ENCODE results near the gene SLC15A1. TPM values are rescaled to one million over a fixed set of nuclear protein-coding genes. Genes with fewer than 3 reads are reported as not detected.

SLC15A1 gene
- total RNA-seq, 1 experiment from 2014 or later: 0.12 TPM

DNA sequence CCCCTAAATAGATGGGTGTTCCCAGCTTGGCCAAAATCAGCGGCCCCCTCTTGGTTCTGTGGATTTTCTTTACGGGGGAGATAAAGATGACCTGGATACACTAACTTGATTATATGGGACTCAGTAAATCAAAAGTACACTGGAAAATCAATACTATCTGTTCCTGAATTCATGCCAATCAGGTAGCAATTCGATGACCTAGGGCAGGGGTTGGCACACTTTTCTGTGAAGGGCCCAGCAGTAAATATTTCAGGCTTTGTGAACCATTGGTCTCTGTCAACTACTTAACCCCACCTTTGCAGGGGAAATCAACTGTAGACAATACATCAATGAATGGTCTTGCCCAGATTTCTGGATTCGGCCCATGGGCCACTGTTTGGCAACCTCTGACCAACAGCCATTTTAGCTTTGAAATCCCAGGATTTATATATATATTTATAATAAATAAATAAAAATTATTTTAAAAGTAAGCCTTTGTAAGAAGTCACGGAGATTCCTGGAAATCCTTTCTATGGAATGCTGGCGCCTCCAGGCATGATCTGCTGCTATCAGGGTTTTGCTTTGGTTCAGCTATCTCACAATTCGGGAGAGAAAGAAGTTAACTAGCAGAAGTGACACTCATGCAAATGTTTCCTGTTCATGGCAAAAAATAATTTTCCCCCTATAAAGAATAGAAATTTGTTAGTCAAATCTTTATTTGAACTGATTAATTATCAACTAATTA is 32.8 kb downstream of the SLC15A1 start:
- H3K4me3 ChIP-seq: no peak overlapping the region
- no peaks in the 10 kb centered on the region for H3K36me3 ChIP-seq
- DNase-seq: no peak
- H3K27me3 ChIP-seq: no peaks in the 10 kb centered on the region
- no peaks in the 10 kb centered on the region for H3K9me3 ChIP-seq (replicated peaks)
- no peaks in the 10 kb centered on the region for H3K4me1 ChIP-seq
- no peak overlapping the region for H3K27ac ChIP-seq

DNA sequence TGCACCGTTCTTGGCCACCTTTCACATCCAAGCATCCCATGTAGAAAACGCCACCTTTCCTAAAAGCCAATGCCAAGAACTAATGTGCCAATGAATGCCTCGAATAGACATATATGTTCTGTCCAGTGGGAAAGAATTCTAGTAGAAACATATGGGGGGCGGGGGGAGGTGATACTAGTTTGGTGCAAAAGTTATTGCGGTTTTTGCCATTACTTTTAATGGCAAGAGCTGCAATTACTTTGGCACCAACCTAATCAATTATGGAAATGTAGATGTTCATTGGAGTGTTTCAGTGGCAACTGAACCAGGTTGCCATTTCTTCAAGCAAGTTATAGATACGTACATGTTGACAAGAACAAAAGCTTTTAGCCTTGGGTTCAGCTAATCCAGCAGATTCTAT is 34.6 kb downstream of the SLC15A1 start:
- H3K4me1 ChIP-seq: no peaks in the 10 kb centered on the region
- no peaks in the 10 kb centered on the region for H3K9me3 ChIP-seq (replicated peaks)
- no peaks in the 10 kb centered on the region for H3K36me3 ChIP-seq
- no peak overlapping the region for H3K27ac ChIP-seq
- H3K4me3 ChIP-seq: no peak overlapping the region
- DNase-seq: no peak
- no peaks in the 10 kb centered on the region for H3K27me3 ChIP-seq

DNA sequence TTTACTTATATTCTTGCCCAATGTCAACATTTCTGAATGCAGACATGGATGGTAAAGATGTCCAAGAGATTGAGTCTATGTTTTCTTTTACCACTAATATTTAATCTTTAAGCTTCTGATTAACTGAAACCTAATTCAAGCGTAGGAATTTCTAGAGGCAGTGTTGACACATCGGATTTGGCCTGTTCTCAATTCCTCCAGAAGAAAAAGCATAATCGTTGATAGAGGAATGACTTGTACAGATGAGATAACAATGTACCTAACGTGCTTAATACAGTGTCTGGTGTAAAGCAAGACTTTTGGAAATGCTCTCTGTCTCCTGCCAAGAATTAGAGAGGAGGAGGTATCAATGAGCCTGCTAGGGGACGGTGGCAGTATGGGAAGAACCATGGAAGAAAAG is 35.2 kb downstream of the SLC15A1 start:
- Histone ChIP-seq H3K9me3 (replicated peaks) (no peaks in the 10 kb centered on the region), H3K27me3 (no peaks in the 10 kb centered on the region), H3K4me3 (no peak overlapping the region), H3K27ac (no peak overlapping the region), H3K4me1 (no peaks in the 10 kb centered on the region), H3K36me3 (no peaks in the 10 kb centered on the region)
- no peak for DNase-seq

DNA sequence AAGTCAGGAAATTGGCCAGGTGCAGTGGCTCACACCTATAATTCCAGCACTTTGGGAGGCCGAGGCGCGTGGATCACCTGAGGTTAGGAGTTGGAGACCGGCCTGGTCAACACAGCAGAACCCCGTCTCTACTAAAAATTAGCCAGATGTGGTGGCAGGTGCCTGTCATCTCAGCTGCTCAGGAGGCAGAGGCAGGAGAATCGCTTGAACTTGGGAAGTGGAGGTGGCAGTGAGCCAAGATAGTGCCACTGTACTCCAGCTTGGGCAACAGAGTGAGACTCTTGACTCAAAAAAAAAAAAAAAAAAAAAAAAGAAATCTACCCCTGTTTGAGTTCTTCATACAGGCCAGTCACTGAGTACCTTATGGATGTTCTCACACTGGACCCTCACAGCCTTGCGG is 42.0 kb downstream of the SLC15A1 start:
- Histone ChIP-seq H3K27me3 (no peaks in the 10 kb centered on the region), H3K9me3 (replicated peaks) (no peaks in the 10 kb centered on the region), H3K4me3 (no peak overlapping the region), H3K27ac (no peak overlapping the region), H3K36me3 (no peaks in the 10 kb centered on the region), H3K4me1 (no peaks in the 10 kb centered on the region)
- no peak for DNase-seq

DNA sequence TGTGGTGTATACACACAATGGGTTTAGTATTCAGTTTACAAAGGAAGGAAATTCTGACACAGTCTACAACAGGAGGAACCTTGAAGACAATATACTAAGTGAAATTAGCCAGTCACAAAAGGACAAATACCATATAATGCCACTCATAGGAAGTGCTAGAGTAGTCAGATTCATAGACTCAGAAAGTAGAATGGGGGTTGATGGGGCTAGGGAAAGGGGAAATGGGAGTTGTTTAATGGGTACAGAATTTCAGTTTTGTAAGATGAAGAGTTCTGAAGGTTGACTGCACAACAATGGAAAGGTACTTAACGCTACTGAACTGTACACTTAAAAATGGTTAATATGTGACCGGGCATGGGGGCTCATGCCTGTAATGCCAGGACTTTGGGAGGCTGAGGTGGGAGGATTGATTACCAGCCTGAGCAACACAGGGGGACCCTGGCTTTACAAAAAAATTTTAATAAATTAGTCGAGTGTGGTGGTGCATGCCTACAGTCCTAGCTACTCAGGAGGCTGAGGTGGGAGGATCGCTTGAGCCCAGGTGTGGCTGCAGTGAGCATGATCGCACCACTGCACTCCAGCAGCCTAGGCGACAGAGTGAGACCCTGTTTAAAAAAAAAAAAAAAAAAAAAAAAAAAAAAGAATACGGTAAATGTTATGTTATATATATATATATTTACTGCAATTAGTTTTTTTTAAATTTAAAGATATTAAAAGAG is 45.0 kb downstream of the SLC15A1 start:
- Histone ChIP-seq H3K4me3 (no peak overlapping the region), H3K27me3 (no peaks in the 10 kb centered on the region), H3K4me1 (no peaks in the 10 kb centered on the region), H3K9me3 (replicated peaks) (no peaks in the 10 kb centered on the region), H3K36me3 (no peaks in the 10 kb centered on the region), H3K27ac (no peak overlapping the region)
- no peak for DNase-seq

DNA sequence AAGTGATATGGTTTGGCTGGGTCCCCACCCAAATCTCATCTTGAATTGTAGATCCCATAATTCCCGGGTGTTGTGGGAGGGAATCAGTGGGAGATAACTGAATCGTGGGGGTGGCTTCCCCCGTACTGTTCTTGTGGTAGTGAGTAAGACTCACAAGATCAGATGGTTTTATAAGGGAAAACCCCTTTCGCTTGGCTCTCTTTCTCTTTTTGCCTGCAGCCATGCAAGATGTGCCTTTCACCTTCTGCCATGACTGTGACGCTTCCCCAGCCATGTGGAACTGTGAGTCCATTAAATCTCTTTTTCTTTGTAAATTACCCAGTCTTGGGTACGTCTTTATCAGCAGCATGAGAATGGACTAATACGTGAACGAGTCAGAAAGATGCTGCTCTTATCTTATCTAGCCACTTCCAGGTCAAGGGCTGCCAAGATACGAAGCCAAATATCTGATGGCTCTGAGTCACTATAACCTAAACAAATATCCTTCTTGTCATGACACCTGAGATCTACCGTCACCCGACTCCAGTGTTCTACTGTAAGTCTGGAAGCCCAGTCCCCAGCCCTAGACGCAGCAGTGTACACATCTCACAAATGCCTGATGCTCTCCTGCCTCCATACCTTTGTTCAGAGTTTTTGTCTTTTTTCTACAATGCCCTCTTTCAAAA is 45.9 kb downstream of the SLC15A1 start:
- Histone ChIP-seq H3K4me1 (no peaks in the 10 kb centered on the region), H3K27me3 (no peaks in the 10 kb centered on the region), H3K9me3 (replicated peaks) (no peaks in the 10 kb centered on the region), H3K27ac (no peak overlapping the region), H3K4me3 (no peak overlapping the region), H3K36me3 (no peaks in the 10 kb centered on the region)
- no peak for DNase-seq

DNA sequence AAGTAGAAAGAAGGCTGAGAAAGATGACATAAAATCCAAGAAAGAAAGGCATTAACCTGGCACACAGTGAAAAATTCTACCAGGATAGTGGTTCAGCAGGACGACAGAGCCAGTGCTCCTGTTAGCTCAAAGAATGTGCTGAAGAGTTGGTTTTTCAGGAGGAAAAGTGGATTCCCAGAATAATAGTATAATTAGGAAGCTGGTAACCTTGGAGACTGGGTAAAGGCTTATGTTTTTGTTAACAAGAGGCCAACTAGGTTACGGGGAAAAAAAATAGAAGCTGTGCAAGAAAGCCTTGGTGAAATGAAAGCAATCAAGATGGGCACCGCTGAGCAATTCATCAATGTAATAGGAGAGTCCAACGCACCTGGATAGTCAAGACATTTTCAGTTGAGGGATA is 54.7 kb downstream of the SLC15A1 start:
- Histone ChIP-seq H3K4me1 (no peaks in the 10 kb centered on the region), H3K27me3 (no peaks in the 10 kb centered on the region), H3K27ac (no peak overlapping the region), H3K36me3 (no peaks in the 10 kb centered on the region), H3K4me3 (no peak overlapping the region), H3K9me3 (replicated peaks) (no peaks in the 10 kb centered on the region)
- DNase-seq: no peak

DNA sequence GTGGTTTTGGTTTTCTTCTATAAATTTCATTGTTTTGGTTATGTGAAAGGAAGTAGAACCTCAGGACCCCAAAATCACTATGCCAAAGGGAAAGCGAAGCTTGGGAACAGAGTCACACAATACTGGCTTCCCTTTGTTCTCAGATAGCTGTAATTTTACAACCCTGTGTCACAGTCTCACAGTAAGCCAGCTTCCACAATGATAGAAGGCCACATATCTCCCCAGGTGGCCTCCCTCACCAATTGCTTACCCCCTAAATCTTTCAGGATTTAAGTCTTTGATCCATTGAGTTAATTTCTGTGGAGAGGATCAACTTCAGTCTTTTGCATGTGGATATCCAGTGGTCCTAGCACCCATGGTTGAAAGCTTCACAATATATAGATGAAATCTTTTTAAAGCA is 58.7 kb downstream of the SLC15A1 start:
- Histone ChIP-seq H3K9me3 (replicated peaks) (no peaks in the 10 kb centered on the region), H3K4me3 (no peak overlapping the region), H3K4me1 (no peaks in the 10 kb centered on the region), H3K36me3 (no peaks in the 10 kb centered on the region), H3K27me3 (no peaks in the 10 kb centered on the region), H3K27ac (no peak overlapping the region)
- DNase-seq: no peak

DNA sequence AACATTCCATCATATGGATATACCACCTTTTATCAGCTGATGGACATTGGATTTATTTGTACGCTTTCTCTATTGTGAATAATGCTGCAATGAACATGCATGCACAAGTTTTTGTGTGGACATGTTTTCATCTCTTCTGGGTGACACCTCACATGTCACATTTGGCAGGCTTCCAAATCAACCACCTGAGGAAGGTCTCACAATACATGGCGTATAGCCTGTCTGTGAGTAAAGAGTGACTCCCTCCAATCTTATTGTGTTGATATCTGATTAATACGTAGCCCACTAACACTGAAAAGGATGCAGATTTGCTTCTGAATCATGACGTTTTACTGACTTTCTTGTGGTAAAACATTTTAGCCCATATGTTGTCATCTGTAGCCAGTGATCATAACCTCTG is 61.1 kb downstream of the SLC15A1 start:
- no peaks in the 10 kb centered on the region for H3K36me3 ChIP-seq
- DNase-seq: no peak
- H3K27ac ChIP-seq: no peak overlapping the region
- no peaks in the 10 kb centered on the region for H3K4me1 ChIP-seq
- no peak overlapping the region for H3K4me3 ChIP-seq
- no peaks in the 10 kb centered on the region for H3K27me3 ChIP-seq
- no peaks in the 10 kb centered on the region for H3K9me3 ChIP-seq (replicated peaks)

DNA sequence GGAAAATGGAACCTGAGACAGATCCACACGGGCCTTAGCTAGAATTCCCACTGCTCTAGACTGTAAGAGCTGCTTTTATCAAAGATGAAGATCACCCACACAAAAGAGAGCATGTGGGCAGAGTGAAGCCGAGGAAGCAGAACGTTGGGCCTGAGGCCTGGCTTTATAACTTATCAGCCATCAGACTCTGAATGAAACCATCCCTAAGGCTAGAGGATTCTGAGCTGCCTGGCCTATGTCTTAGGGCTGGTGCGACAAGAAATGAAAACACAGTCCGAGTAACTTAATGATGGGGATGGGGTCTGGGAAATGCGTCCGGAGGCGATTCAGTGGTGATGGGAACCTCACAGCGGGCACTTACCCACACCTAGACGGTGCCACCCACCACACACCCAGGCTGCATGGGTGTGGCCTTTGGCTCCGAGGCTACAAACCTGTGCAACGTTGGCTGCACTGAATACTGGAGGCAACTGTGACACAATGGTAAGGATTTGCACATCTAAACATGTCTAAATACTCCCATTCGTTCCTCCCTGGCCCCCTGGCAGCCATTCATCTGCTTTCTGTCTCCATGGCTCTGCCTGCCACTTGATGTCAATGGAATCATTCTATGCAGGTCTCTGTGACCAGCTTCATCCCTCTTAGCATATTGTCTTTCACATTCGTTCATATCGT is 62.0 kb downstream of the SLC15A1 start:
- no peaks in the 10 kb centered on the region for H3K4me1 ChIP-seq
- no peak for DNase-seq
- H3K9me3 ChIP-seq (replicated peaks): no peaks in the 10 kb centered on the region

DNA sequence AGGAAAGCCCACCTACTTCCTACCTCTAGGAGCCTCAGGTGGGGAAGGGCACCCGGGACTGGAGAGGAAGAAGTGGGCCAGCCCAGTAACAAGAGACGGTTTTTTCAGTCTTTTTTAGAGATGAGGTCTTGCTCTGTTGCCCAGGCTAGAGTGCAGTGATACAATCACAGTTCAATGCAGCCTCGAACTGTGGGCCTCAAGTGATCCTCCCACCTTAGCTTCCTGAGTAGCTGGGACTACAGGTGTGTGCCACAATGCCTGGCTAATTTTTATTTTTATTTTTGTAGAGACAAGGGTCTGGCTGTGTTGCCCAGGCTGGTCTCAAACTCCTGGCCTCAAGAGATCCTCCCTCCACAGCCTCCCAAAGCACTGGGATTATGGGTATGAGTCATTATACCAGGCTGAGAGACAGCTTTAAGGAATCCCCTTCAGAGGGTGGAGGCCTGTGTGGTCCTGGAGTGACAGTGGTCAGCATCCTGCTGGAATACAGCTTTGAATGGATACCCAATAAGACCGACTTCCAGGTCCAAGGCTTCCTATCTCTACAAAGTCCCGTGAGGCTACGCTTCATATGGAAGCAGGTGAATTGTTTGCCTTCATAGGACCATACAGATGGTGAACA is 63.0 kb downstream of the SLC15A1 start:
- no peaks in the 10 kb centered on the region for H3K36me3 ChIP-seq
- no peaks in the 10 kb centered on the region for H3K9me3 ChIP-seq (replicated peaks)
- no peaks in the 10 kb centered on the region for H3K27me3 ChIP-seq
- H3K4me3 ChIP-seq: no peak overlapping the region
- H3K4me1 ChIP-seq: no peaks in the 10 kb centered on the region
- no peak for DNase-seq
- H3K27ac ChIP-seq: no peak overlapping the region

More for the DNA sequence above, 62.0 kb downstream of the SLC15A1 start:
- H3K36me3 ChIP-seq: no peaks in the 10 kb centered on the region
- H3K4me3 ChIP-seq: no peak overlapping the region
- no peaks in the 10 kb centered on the region for H3K27me3 ChIP-seq
- no peak overlapping the region for H3K27ac ChIP-seq

DNA sequence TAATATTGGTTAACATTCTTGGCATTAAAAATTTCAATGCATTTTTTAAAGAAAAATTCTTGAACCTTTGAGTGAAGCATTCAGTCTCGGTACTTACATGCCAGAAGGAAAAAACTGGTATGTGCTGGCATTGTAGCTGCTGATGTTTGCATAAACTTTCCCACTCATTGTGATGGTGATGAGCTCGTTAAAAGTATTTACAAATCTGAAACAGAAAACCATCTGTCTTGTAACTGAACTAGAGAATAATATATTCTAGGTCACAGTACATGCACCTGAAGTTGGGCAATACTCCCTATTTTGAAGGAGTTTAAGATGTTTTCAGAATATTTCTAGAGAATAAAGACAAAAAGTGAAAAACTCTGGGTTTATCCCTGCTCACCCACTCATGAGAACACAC is 64.1 kb downstream of the SLC15A1 start:
- H3K27ac ChIP-seq: no peak overlapping the region
- H3K9me3 ChIP-seq (replicated peaks): no peaks in the 10 kb centered on the region
- H3K36me3 ChIP-seq: no peaks in the 10 kb centered on the region
- H3K4me1 ChIP-seq: no peaks in the 10 kb centered on the region
- DNase-seq: no peak
- no peak overlapping the region for H3K4me3 ChIP-seq
- no peaks in the 10 kb centered on the region for H3K27me3 ChIP-seq

DNA sequence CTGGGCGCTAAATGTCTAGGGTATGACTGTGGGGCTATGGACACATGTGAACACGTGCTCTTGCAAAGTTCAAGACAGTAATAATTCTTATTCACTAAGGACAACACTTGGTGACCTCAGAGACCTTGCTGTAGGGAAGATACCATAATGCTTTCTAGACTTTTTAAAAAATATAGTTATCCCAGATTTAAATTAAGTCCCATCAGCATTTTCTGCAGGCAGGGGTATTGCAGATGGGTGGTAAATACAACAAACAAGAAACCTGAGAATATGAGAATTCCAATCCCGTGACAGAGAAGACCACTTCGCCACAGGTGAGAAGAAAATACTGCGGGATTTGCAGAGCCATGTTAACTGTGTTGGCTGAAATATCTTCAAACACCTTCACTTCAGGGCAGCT is 65.2 kb downstream of the SLC15A1 start:
- H3K36me3 ChIP-seq: no peaks in the 10 kb centered on the region
- H3K27ac ChIP-seq: no peak overlapping the region
- no peaks in the 10 kb centered on the region for H3K9me3 ChIP-seq (replicated peaks)
- no peaks in the 10 kb centered on the region for H3K4me1 ChIP-seq
- no peak for DNase-seq
- H3K27me3 ChIP-seq: no peaks in the 10 kb centered on the region
- H3K4me3 ChIP-seq: no peak overlapping the region

DNA sequence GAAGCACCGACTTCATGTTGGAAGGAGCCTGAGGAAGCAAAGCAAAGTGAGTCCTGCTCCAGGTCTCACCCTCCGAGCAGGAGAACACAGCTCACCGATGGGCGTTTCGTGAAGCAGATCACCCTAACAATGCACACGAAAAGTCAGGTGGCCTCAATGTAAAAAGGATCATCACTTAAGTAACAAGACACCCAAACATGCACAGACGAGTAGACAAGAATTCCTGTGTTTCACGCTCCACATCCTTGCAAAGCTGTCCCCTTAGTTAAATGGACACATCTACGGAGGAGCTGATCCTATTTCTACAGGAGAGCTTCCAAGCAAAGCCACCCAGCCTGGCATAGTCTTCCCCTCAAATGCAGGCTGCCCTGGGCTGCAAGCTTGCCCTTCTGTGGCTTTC is 66.2 kb downstream of the SLC15A1 start:
- no peak for DNase-seq
- Histone ChIP-seq H3K27ac (no peak overlapping the region), H3K36me3 (no peaks in the 10 kb centered on the region), H3K4me1 (no peaks in the 10 kb centered on the region), H3K9me3 (replicated peaks) (no peaks in the 10 kb centered on the region), H3K27me3 (no peaks in the 10 kb centered on the region), H3K4me3 (no peak overlapping the region)

DNA sequence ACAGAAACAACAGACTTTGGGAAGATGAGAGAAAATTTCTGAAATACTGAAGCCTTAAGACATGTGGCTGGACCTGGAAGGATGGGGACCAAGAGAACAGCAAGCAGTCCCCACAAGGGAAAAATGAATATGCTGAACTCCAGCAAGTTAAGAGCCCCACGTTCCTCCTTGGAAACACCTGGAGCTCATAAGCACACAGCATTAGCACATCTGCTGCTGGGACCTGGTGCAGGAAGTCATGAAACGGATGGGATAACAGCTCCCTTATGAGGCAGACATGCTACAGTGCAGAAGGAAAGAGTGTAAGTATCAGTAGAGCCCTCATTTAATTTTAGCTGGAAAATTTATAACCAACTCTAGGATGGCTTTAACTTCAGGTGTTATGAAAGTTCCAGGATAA is 67.3 kb downstream of the SLC15A1 start:
- no peaks in the 10 kb centered on the region for H3K4me1 ChIP-seq
- no peaks in the 10 kb centered on the region for H3K27me3 ChIP-seq
- DNase-seq: no peak
- H3K27ac ChIP-seq: no peak overlapping the region
- no peaks in the 10 kb centered on the region for H3K9me3 ChIP-seq (replicated peaks)
- no peaks in the 10 kb centered on the region for H3K36me3 ChIP-seq
- H3K4me3 ChIP-seq: no peak overlapping the region
